Esophagus muscularis mucosa (tissue), 4 donors: ENCODE results near the gene TRUB2. TPM values are rescaled to one million over a fixed set of nuclear protein-coding genes. Genes with fewer than 3 reads are reported as not detected.

ENCODE experiments used
- DNase-seq: peaks from one replicate; pipeline ENCODE4 v3.0.0-alpha.2; 2017; ENCODE audit errors: extremely low spot score
- H3K27ac ChIP-seq, 4 donors: fragments of 200-600 bp; sonication (generic); replicated peaks in 1 of 4; 1 replicate in 3 of 4; 2 replicates in 1 of 4; pipeline ENCODE4 v1.5.1; 2016 to 2019; ENCODE audit warnings: mild to moderate bottlenecking in 1 of 4
- H3K27me3 ChIP-seq, 4 donors: fragments of 200-600 bp; sonication (generic); one replicate each; pipeline versions ENCODE4 v1.5.1 to v1.6.0; 2016 to 2019
- H3K36me3 ChIP-seq, 4 donors: fragments of 200-600 bp; sonication (generic); one replicate each; pipeline ENCODE4 v1.5.1; 2016 to 2019
- H3K4me1 ChIP-seq, 4 donors: fragments of 200-600 bp; sonication (generic); one replicate each; pipeline ENCODE4 v1.5.1; 2016 to 2019
- H3K4me3 ChIP-seq, 4 donors: fragments of 200-600 bp; sonication (generic); 1 replicate in 2 of 4; 2 replicates in 2 of 4; pipeline ENCODE4 v1.5.1; 2016 to 2019; ENCODE audit warnings: mild to moderate bottlenecking in 4 of 4, moderate library complexity in 1 of 4
- H3K9me3 ChIP-seq, 4 donors: fragments of 200-600 bp; sonication (generic); 1 replicate in 3 of 4; 2 replicates in 1 of 4; pipeline ENCODE4 v1.5.1; 2016 to 2019
- CTCF ChIP-seq, 3 experiments: fragments of 200-600 bp in 2 of 3; fragments of 450-650 bp in 1 of 3; sonication (generic) in 2 of 3; IDR thresholded peaks; one replicate each; pipeline ENCODE4 v1.5.1; 2017 to 2019; ENCODE audit warnings: antibody characterized with exemption in 3 of 3, mild to moderate bottlenecking in 2 of 3, moderate library complexity in 1 of 3
- EP300 ChIP-seq: sonication (generic); formaldehyde crosslinking; IDR thresholded peaks from one replicate; pipeline ENCODE4 v1.6.1; 2017; ENCODE audit warnings: antibody characterized with exemption
- POLR2A ChIP-seq: fragments of 450-650 bp; IDR thresholded peaks from one replicate; pipeline ENCODE4 v1.6.1; 2017; ENCODE audit warnings: antibody characterized with exemption, moderate library complexity, mild to moderate bottlenecking, low read depth
- POLR2AphosphoS5 ChIP-seq, 2 donors: sonication (generic); formaldehyde crosslinking; IDR thresholded peaks; one replicate each; pipeline ENCODE4 v1.6.1; 2017; ENCODE audit warnings: antibody characterized with exemption in 2 of 2
- WGBS: methylation state at CpG from one replicate; pipeline ENCODE4 v1.1.5; 2018; 5-methylcytosine and 5-hydroxymethylcytosine counted together
- intact Hi-C: fragments of 100-400 bp; cut with DNase I; formaldehyde crosslinking; loops from one replicate; pipeline ENCODE4 v1.15.1; 2023
- total RNA-seq, 4 donors: library from RNA; depleted of rRNA; stranded (reverse); fragments of >200 nt; gene quantifications; one replicate each; pipeline versions ENCODE4 v1.1.0 to v1.2.1, GENCODE V29; 2016

TRUB2 gene
- total RNA-seq, 4 donors from 2014 or later = 5.4 to 13.2 (median 9.5) TPM

- Histone ChIP-seq H3K27ac (no peak overlapping the region), H3K36me3 (peaks cover 53 to 74% (median 66%) of the 10 kb centered on the region in 4 donors), H3K4me3 (no peak overlapping the region), H3K27me3 (no peaks in the 10 kb centered on the region), H3K4me1 (peaks cover 0 to 6% (median 0%) of the 10 kb centered on the region in 4 donors), H3K9me3 (no peaks in the 10 kb centered on the region)
- 82% methylated on average over 19 of the region's 23 CpGs for WGBS
- TF ChIP-seq POLR2AphosphoS5 (IDR thresholded peaks at IDR 0.05) (no peak), CTCF (IDR thresholded peaks at IDR 0.05) (no peak), POLR2A (no peak), EP300 (no peak)
- DNase-seq = no peak
- intact Hi-C loops = no loop called here
These were observed 65.0 kb downstream of the TRUB2 start for GRCh38 chr9:128257086-128257825.

Other genes starting within 250 kb of the TRUB2 start
- 10 to 100 TPM; 58.0 to 72.7 (median 60.5) TPM for gene PTGES2, start 194.7 kb downstream of the TRUB2 start, total RNA-seq
- 1 to 10 TPM in 1 of 4 donors, under 1 TPM in 1, not detected in 2; 0.83 to 6.2 TPM for gene LCN2, start 173.0 kb downstream of the TRUB2 start, total RNA-seq
- 100 to 1,000 TPM; 132 to 213 (median 148) TPM for gene BBLN, start 162.2 kb downstream of the TRUB2 start, total RNA-seq
- gene CIZ1, start 130.9 kb downstream of the TRUB2 start, total RNA-seq = 100 to 1,000 TPM in 1 of 4 donors, 10 to 100 TPM in 3; 57.5 to 110 (median 73.2) TPM
- gene DNM1, start 119.1 kb downstream of the TRUB2 start, total RNA-seq = 10 to 100 TPM; 10.9 to 27.0 (median 16.8) TPM
- gene GOLGA2, start 46.4 kb downstream of the TRUB2 start, total RNA-seq = 100 to 1,000 TPM in 2 of 4 donors, 10 to 100 TPM in 2; 71.1 to 108 (median 101) TPM
- gene SWI5, start 46.2 kb downstream of the TRUB2 start, total RNA-seq = 10 to 100 TPM; 16.2 to 26.6 (median 21.0) TPM
- gene COQ4, start 392 bp upstream of the TRUB2 start, total RNA-seq = 10 to 100 TPM; 23.3 to 37.6 (median 30.1) TPM
- gene SLC27A4, start 18.1 kb upstream of the TRUB2 start, total RNA-seq = 10 to 100 TPM; 15.8 to 35.6 (median 25.5) TPM
- gene URM1, start 48.9 kb upstream of the TRUB2 start, total RNA-seq = 10 to 100 TPM; 25.3 to 36.8 (median 28.3) TPM
- gene CERCAM, start 98.4 kb upstream of the TRUB2 start, total RNA-seq = 10 to 100 TPM; 21.7 to 31.0 (median 27.5) TPM
- gene ODF2, start 133.6 kb upstream of the TRUB2 start, total RNA-seq = 10 to 100 TPM; 18.1 to 34.3 (median 23.0) TPM
- gene GLE1, start 182.3 kb upstream of the TRUB2 start, total RNA-seq = 10 to 100 TPM; 18.3 to 27.8 (median 20.5) TPM
- gene SPTAN1, start 230.1 kb upstream of the TRUB2 start, total RNA-seq = 100 to 1,000 TPM; 204 to 368 (median 348) TPM